ENCODE data around the gene PDE4B. TPM values are rescaled to one million over a fixed set of nuclear protein-coding genes. Genes with fewer than 3 reads are reported as not detected.

The PDE4B gene
- total RNA-seq, 1 donor from 2014 or later: 10.9 TPM

DNA sequence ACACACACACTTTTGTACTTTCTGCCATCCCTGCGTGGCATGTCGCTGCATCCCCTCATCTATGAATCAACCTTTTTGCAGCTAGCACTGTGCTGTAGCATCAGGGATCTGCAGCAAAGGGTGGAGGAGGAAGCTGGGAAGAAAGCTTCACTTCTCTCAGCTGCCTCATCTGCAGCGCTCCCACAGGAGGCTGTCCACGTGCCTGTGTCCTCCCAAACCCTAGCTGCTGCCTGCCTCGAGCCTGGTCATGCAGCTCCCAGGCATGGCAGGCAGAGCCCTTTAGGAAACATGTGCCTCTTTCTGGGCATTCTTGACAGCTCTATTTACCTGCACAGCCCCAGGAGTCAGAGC, 479.2 kb downstream of the PDE4B start:
- intact Hi-C loops (cut with micrococcal nuclease): loop anchor here (1.0 to 10.0 kb wide), 2 partner anchors 11 to 1413 kb away; partner anchors contain the start of gene GADD45A
- Mint-ChIP-seq H3K27ac (peak overlapping the region; percentile 88), H3K4me3 (peak overlapping the region; percentile 67), H3K9me3 (no peaks in the 10 kb centered on the region), H3K4me1 (peaks cover 60% of the 10 kb centered on the region), H3K36me3 (ENCODE audit: low read depth) (peaks cover 2% of the 10 kb centered on the region), H3K27me3 (no peaks in the 10 kb centered on the region)
- DNase-seq: peak; percentile 58

- Mint-ChIP-seq H3K4me3 (no peak overlapping the region), H3K27me3 (no peaks in the 10 kb centered on the region), H3K36me3 (ENCODE audit: low read depth) (peaks cover 2% of the 10 kb centered on the region), H3K27ac (no peak overlapping the region), H3K4me1 (peaks cover 74% of the 10 kb centered on the region), H3K9me3 (no peaks in the 10 kb centered on the region)
- no peak for DNase-seq
- intact Hi-C loops (cut with micrococcal nuclease): loop anchor here (1.0 to 10.0 kb wide), 3 partner anchors 15 to 1411 kb away; partner anchors contain the start of gene GADD45A
Observed at GRCh38 chr1:66273656-66274055, 481.0 kb downstream of the PDE4B start.

- intact Hi-C loops (cut with micrococcal nuclease): loop anchor here (1.0 to 10.0 kb wide), 6 partner anchors 10 to 1410 kb away; partner anchors contain the start of gene GADD45A
- peak overlapping the region; percentile 35 for H3K27ac Mint-ChIP-seq
- H3K36me3 Mint-ChIP-seq (ENCODE audit: low read depth): peaks cover 2% of the 10 kb centered on the region
- H3K4me3 Mint-ChIP-seq: peak overlapping the region; percentile 58
- no peaks in the 10 kb centered on the region for H3K27me3 Mint-ChIP-seq
- peak; percentile 71 for DNase-seq
- no peaks in the 10 kb centered on the region for H3K9me3 Mint-ChIP-seq
- H3K4me1 Mint-ChIP-seq: peaks cover 80% of the 10 kb centered on the region
Observed at GRCh38 chr1:66274634-66275033, 481.9 kb downstream of the PDE4B start.

DNA sequence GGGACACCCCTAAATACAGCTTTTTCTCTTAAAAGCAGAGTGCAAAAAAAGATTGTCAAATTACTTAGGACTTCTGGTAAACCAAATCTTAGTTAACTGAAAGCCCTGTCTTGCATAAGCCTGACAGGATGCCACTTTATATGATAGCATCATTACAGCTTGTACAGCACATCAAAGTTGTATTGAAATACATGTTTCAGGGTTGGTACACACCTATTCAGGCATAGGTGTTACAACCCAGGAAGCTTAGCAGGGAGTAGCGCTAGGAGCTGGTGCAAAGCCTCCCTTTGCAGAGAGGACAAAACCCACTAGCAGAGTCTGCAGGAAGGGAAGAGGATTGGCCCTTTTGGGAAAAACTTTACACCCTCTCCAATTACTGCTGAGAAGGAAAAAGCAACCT, 482.4 kb downstream of the PDE4B start:
- H3K4me1 Mint-ChIP-seq: peaks cover 83% of the 10 kb centered on the region
- peak overlapping the region; percentile 74 for H3K27ac Mint-ChIP-seq
- H3K4me3 Mint-ChIP-seq: peak overlapping the region; percentile 58

DNA sequence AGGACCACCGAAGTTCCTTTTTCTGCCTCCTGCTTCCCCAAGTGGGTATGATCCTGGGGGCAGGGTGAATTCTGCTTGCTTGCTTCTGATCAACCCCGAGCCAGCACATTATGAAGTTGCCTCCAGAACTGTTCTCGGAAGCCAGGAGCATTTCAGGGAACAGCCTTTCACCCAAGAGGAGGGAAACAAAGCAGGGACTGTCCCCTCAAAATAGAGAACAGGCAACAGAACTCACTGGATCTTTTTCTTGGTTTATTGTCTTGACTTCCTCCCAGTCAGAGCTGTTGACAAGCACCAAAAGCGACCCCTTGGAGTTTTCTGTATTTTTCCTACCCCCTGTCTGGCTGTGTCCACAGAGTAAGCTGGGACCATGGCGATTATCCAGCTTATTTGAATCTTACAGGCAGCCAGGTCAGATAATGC, 482.9 kb downstream of the PDE4B start:
- intact Hi-C loops (cut with micrococcal nuclease): loop anchor here (1.0 to 10.0 kb wide), 4 partner anchors 9 to 1409 kb away; partner anchors contain the start of gene GADD45A
- H3K27ac Mint-ChIP-seq: peak overlapping the region; percentile 74
- H3K9me3 Mint-ChIP-seq: no peaks in the 10 kb centered on the region
- DNase-seq: peak; percentile 74
- peak overlapping the region; percentile 58 for H3K4me3 Mint-ChIP-seq
- H3K36me3 Mint-ChIP-seq (ENCODE audit: low read depth): peaks cover 2% of the 10 kb centered on the region
- H3K4me1 Mint-ChIP-seq: peaks cover 83% of the 10 kb centered on the region
- H3K27me3 Mint-ChIP-seq: no peaks in the 10 kb centered on the region

More for the DNA sequence above, 482.4 kb downstream of the PDE4B start:
- Mint-ChIP-seq H3K9me3 (no peaks in the 10 kb centered on the region), H3K27me3 (no peaks in the 10 kb centered on the region), H3K36me3 (ENCODE audit: low read depth) (peaks cover 2% of the 10 kb centered on the region)
- DNase-seq: peak; percentile 75
- intact Hi-C loops (cut with micrococcal nuclease): loop anchor here (1.0 to 10.0 kb wide), 4 partner anchors 9 to 1410 kb away; partner anchors contain the start of gene GADD45A

DNA sequence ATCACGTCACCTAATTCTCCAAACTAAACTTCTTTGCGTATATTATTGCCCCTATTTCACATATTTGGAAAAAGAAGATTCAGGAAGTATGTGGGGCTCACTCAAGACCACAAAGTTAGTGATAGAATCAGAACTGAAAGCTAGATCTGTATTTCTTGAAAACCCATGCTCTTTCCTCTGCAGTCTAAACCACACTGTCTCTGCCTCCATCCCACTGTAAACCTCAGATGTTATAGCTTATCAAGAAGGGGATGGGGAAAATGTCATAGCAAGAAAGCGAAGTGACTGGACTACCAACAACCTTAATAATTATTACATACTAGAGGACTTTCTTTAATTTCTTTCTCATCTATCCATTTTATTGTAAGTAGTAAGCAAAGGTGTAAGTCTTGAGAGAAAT, 483.5 kb downstream of the PDE4B start:
- H3K4me3 Mint-ChIP-seq: peak overlapping the region; percentile 58
- H3K27me3 Mint-ChIP-seq: no peaks in the 10 kb centered on the region
- H3K36me3 Mint-ChIP-seq (ENCODE audit: low read depth): peaks cover 2% of the 10 kb centered on the region
- H3K27ac Mint-ChIP-seq: peak overlapping the region; percentile 73
- intact Hi-C loops (cut with micrococcal nuclease): loop anchor here (5.0 to 10.0 kb wide), 3 partner anchors 879 to 1409 kb away; partner anchors contain the start of gene GADD45A
- no peaks in the 10 kb centered on the region for H3K9me3 Mint-ChIP-seq
- H3K4me1 Mint-ChIP-seq: peaks cover 84% of the 10 kb centered on the region
- peak; percentile 81 for DNase-seq

- Mint-ChIP-seq H3K27ac (no peak overlapping the region), H3K4me3 (peak overlapping the region; percentile 36), H3K27me3 (no peaks in the 10 kb centered on the region), H3K36me3 (ENCODE audit: low read depth) (peaks cover 2% of the 10 kb centered on the region), H3K4me1 (peaks cover 78% of the 10 kb centered on the region), H3K9me3 (no peaks in the 10 kb centered on the region)
- no peak for DNase-seq
- intact Hi-C loops (cut with micrococcal nuclease): loop anchor here (5.0 to 10.0 kb wide), 3 partner anchors 881 to 1406 kb away; partner anchors contain the start of gene GADD45A
Observed at GRCh38 chr1:66278260-66279021, 485.7 kb downstream of the PDE4B start.

GRCh38 chr1:66281808-66282207, 489.1 kb downstream of the PDE4B start:
- intact Hi-C loops (cut with micrococcal nuclease): loop anchor here (1.0 to 10.0 kb wide), 12 partner anchors 19 to 1050 kb away; no protein-coding TSS in a partner anchor
- H3K27ac Mint-ChIP-seq: peak overlapping the region; percentile 74

DNA sequence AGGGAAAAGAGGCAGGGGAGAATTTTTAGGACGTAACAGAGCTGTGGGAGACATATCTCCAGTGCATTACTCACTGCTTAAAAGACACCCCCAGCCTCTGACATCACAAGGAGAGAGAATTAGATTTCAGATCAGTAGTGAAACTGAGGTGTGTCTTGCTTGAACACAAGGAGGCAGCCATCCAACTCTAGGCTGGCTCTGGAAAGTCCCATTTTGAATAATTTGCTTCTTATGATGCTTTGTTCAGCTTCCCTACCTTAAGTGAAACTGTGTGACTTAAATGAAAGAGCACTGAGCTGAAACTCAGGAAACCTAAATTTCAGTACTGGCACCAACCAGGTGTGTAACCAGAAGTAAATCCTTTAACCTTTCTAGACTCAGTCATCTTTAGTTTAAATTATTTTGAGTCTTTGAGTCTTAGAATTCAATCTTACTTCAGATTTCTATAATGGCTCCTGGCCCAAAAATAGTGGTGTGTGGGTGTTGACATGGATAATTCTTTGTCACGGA, 489.7 kb downstream of the PDE4B start:
- peak; percentile 92 for DNase-seq
- no peaks in the 10 kb centered on the region for H3K36me3 Mint-ChIP-seq (ENCODE audit: low read depth)
- peak overlapping the region; percentile 74 for H3K27ac Mint-ChIP-seq
- H3K4me1 Mint-ChIP-seq: peaks cover 69% of the 10 kb centered on the region
- no peaks in the 10 kb centered on the region for H3K27me3 Mint-ChIP-seq
- intact Hi-C loops (cut with micrococcal nuclease): loop anchor here (1.0 to 10.0 kb wide), 12 partner anchors 19 to 1050 kb away; no protein-coding TSS in a partner anchor
- H3K9me3 Mint-ChIP-seq: peaks cover 3% of the 10 kb centered on the region
- peak overlapping the region; percentile 32 for H3K4me3 Mint-ChIP-seq

More at GRCh38 chr1:66281808-66282207, 489.1 kb downstream of the PDE4B start:
- Mint-ChIP-seq H3K9me3 (peaks cover 3% of the 10 kb centered on the region), H3K36me3 (ENCODE audit: low read depth) (peaks cover 2% of the 10 kb centered on the region), H3K4me3 (peak overlapping the region; percentile 32), H3K27me3 (no peaks in the 10 kb centered on the region), H3K4me1 (peaks cover 72% of the 10 kb centered on the region)
- DNase-seq: no peak

DNA sequence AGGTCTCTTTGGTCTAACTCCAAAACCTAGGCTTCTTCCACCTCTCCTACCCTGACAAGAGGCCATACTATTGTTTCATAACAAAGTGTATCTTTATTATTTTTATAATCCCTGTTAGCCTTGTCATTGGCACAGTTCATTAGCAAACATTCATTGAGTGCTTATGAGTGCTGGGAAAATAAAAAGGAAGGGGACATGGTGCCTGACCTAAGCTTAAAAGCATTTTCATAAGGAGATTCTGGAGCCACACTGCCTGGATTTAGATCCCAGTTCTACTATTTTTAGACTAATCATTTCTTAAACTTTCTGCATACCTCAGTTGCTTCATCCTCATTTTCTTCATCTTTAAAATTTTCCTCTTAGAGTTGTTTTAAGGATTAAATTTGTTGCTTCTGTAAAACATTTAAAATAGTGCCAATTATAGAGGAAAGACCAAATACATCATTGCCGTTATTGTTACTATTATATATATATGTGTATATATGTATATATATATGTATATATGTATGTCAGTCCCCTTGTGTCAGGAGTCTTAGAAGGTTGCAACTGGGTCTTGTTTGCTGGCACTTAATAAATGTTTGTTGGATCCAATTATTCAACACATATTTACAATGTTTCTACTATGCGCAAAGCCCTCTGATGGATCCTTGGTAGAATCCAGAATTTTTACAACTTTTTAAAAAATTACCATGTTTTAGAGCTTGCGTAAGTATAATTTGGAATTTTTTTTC, 490.4 kb downstream of the PDE4B start:
- no peak for DNase-seq
- Mint-ChIP-seq H3K9me3 (peaks cover 3% of the 10 kb centered on the region), H3K36me3 (ENCODE audit: low read depth) (no peaks in the 10 kb centered on the region), H3K4me1 (peaks cover 66% of the 10 kb centered on the region), H3K27me3 (no peaks in the 10 kb centered on the region), H3K4me3 (peak overlapping the region; percentile 59), H3K27ac (peak overlapping the region; percentile 92)
- intact Hi-C loops (cut with micrococcal nuclease): loop anchor here (1.0 to 10.0 kb wide), 15 partner anchors 18 to 1049 kb away; no protein-coding TSS in a partner anchor

DNA sequence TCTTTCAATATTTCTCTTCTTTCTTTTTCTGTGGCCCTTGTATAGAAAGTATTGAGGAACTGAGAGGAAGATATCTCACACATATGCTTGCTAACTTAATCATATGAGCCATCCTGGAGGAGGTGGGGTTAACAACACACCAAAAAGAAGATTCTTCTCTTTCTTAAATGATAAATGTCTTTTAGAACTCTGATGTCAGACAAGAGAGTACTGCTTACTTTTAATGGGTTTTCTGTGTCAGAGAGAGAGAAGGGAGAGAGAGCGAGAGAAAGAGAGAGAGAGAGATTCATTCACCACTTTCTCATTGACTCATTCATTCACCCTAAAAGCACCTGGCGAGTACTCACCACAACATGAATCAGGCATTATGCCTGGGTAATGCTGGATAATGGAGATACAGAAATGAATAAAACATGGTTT, 490.9 kb downstream of the PDE4B start:
- no peaks in the 10 kb centered on the region for H3K27me3 Mint-ChIP-seq
- H3K27ac Mint-ChIP-seq: peak overlapping the region; percentile 92
- intact Hi-C loops (cut with micrococcal nuclease): loop anchor here (1.0 to 10.0 kb wide), 6 partner anchors 8 to 1049 kb away; no protein-coding TSS in a partner anchor
- no peaks in the 10 kb centered on the region for H3K36me3 Mint-ChIP-seq (ENCODE audit: low read depth)
- peaks cover 3% of the 10 kb centered on the region for H3K9me3 Mint-ChIP-seq
- peaks cover 61% of the 10 kb centered on the region for H3K4me1 Mint-ChIP-seq
- DNase-seq: peak; percentile 79
- H3K4me3 Mint-ChIP-seq: peak overlapping the region; percentile 59

- peaks cover 54% of the 10 kb centered on the region for H3K4me1 Mint-ChIP-seq
- no peak for DNase-seq
- intact Hi-C loops (cut with micrococcal nuclease): loop anchor here (1.0 to 10.0 kb wide), 4 partner anchors 9 to 1048 kb away; no protein-coding TSS in a partner anchor
- peak overlapping the region; percentile 21 for H3K27ac Mint-ChIP-seq
- H3K4me3 Mint-ChIP-seq: no peak overlapping the region
- H3K27me3 Mint-ChIP-seq: no peaks in the 10 kb centered on the region
- no peaks in the 10 kb centered on the region for H3K36me3 Mint-ChIP-seq (ENCODE audit: low read depth)
- peaks cover 10% of the 10 kb centered on the region for H3K9me3 Mint-ChIP-seq
Observed at GRCh38 chr1:66284746-66285145, 492.1 kb downstream of the PDE4B start.

DNA sequence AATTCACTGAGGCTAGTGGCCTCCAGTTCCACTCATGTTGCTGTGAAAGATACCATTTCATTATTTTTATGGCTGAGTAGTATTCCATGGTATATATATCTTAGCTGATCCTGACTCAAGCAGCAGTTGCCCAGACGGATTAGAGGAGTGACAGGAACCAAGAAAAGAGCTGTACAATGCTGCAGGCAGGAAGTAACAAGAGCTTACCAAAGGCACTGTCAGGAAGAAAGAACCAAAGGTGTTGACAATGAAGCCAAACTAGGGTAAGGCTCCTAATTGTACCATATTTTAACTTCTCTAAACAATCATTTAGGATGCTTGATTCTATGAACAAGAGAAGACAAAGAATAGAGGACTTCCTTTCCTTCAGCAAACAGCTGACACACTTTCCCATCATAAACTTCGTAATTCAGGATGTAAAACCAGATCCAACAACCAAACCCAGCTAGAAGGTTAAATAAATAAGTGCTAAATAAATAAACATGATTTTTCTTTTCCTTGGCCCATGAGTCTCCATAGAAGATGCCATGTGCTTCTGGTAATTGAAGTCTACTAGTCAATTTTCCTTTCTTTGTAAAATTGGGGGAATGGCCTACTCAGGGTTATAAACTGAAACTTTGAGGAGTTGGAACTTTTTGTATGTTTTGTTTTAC, 493.0 kb downstream of the PDE4B start:
- no peaks in the 10 kb centered on the region for H3K27me3 Mint-ChIP-seq
- H3K9me3 Mint-ChIP-seq: peaks cover 16% of the 10 kb centered on the region
- DNase-seq: no peak
- intact Hi-C loops (cut with micrococcal nuclease): loop anchor here (1.0 to 10.0 kb wide), 2 partner anchors 9 to 889 kb away; no protein-coding TSS in a partner anchor
- H3K36me3 Mint-ChIP-seq (ENCODE audit: low read depth): no peaks in the 10 kb centered on the region
- H3K27ac Mint-ChIP-seq: no peak overlapping the region
- H3K4me1 Mint-ChIP-seq: peaks cover 55% of the 10 kb centered on the region
- no peak overlapping the region for H3K4me3 Mint-ChIP-seq
